HL-60/S4 treated with phorbol 12-myristate 13-acetate at 8.2 ng/mL for 4 days and 3 days (cell line): ENCODE data around the gene IGSF6.

ENCODE experiments used
- in situ Hi-C: fragments of 300-500 bp; cut with MboI; formaldehyde crosslinking; loops from 2 replicates; pipeline ENCODE4 v1.15.0; 2022; ENCODE audit warnings: low sequenced_read_pairs

Gene IGSF6

DNA sequence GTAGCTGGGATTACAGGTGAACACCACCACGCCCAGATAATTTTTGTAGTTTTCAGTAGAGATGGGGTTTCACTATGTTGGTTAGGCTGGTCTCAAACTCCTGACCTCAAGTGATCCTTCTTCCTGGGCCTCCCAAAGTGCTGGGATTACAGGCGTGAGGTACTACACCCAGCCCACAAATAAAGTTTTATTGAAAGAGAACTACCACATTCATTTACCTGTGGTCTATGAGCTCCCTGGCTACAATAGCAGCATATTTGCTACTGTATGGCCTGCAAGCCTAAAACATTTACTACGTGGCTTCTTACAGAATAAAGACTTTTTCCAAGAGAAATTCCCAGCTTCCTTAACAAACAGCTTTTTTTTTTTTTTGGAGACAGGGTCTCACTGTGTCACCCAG, 49.6 kb downstream of the IGSF6 start:
- in situ Hi-C loops = no loop called here

DNA sequence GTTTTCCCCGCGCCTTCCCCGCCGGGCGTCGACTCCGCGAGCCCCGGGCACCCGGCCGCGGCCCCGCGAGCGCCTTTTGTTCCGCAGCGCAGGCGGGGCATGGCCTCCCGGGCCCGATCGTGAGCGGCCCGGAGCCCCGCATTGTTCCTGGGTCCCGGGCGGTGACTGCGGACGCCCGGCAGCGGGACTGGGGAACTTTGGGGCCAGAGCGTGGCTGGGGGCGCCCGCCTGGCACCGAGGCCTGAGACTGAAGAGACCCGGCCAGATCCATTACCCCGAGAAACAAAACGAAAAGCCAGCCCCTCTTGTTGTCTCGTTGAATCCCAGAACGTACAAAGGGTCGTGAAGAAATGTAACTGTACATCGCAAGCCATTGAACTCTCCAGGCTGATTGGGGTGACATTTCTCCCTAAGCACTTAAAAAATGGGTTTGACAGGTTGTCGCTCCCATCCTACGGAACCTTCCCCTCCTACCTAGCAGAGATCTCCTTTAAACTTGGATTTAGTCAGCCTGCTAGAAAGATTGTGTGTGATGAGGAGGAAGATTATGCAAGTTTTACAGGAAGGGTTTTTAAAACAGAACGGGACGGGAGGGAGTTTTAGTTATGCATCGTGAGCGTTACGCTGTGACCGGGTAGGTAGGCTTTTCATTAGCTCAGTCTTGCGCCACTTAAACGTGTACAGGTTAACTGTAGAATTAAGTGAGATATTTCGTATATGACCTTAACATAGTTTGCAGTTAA, 52.2 kb downstream of the IGSF6 start:
- in situ Hi-C loops = no loop called here

DNA sequence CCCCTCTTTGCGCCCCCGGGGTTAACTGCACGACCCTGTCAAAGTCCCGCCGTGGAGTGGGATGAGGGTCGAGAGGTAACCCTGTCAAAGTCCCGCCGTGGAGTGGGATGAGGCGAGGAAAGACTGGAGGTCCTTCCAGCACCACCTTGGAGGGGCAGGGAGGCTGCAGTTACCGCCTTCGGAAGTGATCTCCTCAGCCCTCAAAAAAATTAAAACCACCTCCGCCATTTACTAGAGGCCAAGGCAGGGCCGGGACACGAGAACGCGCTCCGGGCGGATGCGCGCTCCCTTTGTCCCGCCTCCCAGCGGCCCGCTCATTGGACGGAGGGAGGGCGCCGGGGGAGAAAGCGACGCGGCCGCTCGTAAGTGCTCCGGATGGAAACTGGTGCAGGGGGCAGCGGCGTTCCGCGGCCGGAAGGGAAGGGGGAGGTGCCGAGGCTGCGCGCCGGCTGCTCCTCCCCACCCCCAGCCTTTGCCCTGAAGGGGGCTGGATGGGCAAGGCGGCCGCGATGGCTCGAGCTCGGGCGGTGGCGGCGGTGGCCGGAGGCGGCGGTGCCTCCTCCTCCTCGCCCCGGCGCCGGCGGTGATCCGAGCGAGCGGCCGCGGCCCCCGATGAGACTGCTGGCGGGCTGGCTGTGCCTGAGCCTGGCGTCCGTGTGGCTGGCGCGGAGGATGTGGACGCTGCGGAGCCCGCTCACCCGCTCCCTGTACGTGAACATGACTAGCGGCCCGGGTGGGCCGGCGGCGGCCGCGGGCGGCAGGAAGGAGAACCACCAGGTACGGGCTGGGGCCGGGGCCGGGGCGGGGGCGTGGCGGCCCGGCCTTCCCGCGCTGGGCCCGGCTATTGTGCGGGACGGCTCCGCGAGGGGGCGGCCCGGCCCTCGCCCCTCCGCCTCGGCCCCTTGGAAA, 53.0 kb downstream of the IGSF6 start, which contains the start of gene METTL9:
METTL9 (plus strand) TSS at position 456 of the 909 bp plus-strand sequence; CDS start at position 613, 157 bp downstream.
- in situ Hi-C loops = loop anchor here (25.0 kb wide), 1 partner anchor 113 kb away; no protein-coding TSS in a partner anchor

DNA sequence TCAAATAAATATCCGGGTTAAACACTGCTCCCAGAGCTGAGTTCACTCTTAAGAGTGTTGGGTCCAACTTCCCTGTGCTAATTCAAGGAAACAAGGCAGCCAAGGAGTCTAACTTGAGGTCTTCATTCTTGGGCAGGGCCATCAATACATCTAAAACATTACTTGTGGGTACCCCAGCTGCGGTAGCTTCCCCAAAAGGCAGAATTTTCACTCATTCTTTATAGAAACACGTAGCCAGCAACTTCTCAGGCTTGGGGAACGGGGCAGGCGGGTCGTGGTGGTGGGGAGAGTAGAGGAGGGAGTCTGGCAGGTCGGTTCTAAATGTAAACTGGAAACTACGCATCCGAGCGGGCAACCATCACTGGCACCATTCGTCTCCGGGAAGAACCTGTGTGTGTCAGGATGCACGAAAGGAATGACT, 53.7 kb downstream of the IGSF6 start:
- in situ Hi-C loops = loop anchor here (25.0 kb wide), 1 partner anchor 114 kb away; no protein-coding TSS in a partner anchor

DNA sequence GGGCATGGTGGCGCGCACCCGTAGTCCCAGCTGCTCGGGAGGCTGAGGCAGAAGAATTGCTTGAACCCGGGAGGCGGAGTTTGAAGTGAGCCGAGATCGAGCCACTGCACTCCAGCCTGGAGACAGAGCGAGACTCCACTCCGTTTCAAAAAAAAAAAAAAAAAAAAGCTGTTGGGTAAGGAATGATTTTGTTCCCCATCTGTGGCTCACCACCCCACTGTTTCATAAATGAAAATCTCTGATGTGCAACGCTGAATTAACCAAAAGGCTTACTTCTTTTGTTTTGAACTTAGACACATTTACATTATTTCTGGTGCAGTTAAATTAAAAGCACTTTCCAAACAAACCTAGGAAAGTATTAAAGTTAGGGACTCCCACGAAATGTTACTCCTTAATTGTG, 54.2 kb downstream of the IGSF6 start:
- in situ Hi-C loops = loop anchor here (25.0 kb wide), 1 partner anchor 114 kb away; no protein-coding TSS in a partner anchor

DNA sequence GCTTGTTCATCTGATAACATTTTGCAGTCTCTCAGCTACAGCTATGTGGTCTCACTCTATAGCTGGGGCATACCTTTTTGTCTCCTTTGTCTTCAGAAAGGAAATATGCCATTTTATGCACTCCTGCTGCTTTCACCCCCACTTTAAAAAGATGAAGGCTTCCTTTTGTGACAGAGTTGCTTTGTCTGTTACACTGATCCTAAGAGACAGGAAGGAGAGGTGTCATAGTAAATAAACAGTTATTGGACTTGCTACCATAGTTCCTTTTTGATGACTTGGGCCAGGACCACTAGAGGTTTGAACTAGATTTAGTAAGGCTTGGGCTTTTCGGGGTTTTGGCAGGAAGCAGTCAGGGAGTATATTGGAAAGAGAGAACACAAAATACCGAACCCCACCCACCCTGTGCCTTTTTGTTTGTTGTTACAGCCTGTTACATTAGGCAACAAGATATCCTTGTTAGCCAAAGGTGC, 54.8 kb downstream of the IGSF6 start:
- in situ Hi-C loops = loop anchor here (25.0 kb wide), 1 partner anchor 115 kb away; no protein-coding TSS in a partner anchor

DNA sequence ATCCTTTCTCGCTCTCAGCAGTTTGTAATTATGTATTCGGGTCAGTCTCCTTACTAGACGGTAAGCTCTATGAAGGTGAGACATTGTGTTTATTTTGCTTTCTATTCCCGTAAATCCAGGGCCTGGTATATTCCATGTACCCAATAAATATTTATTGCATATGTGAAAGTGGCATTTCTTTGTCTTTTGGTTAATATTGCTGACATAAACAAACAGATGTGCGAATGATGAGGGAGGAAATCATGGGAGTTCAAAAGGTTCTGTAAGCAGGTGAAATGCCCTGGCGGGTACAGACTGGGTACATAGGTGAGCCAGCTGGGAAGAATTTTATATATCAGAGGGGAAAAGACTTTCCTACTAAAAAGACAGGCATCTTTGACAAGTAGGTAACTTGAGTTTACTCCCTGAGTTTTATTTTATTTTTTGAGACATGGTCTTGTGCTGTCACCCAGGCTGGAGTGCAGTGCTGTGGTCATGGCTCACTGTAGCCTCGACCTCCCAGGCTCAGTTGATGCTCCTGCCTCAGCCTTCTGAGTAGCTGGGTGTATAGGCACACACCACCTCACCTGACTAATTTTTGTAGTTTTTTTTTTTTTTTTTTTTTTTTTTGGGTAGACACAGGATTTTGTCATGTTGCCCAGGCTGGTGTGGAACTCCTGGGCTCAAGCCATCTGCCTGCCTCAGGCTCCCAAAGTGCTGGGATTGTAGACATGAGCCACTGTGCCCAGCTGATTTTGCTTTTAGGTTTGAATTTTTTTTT, 58.7 kb downstream of the IGSF6 start:
- in situ Hi-C loops = loop anchor here (25.0 kb wide), 1 partner anchor 119 kb away; no protein-coding TSS in a partner anchor

DNA sequence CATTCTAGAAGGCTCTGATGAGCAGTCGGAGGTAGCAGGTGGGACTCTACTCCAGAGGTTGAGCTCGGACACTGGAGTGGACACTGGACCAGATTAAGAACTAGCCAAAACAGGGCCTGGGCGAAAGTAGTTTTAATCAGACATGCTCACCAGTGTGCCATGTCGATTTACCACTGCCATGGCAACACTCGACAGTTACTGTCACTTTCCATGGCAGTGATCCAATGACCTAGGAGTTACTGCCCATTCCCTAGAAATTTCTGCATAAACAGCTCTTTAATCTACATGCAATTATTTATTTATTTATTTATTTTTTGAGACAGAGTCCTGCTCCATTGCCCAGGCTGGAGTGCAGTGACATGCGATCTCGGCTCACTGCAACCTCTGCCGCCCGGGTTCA, 60.2 kb downstream of the IGSF6 start:
- in situ Hi-C loops = loop anchor here (25.0 kb wide), 1 partner anchor 120 kb away; no protein-coding TSS in a partner anchor

DNA sequence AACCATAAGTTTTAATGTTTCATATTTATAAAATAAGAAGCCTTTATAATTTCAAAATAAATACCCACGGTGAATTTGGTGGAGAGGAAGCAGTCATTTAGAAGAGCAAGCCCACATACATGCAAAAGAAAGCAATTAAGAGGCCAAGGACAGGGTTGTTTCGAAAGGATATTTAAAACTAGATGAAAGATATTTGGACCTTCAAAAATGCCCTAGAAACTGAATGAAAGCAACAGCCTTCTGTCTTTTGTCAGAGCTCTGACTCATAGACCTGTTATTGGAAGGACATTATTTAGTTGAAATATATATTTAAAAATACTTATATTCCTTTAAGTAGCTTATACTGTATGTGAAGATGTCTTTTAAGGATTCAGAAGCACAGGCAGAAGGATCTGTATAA, 61.6 kb downstream of the IGSF6 start:
- in situ Hi-C loops = loop anchor here (25.0 kb wide), 1 partner anchor 122 kb away; no protein-coding TSS in a partner anchor

DNA sequence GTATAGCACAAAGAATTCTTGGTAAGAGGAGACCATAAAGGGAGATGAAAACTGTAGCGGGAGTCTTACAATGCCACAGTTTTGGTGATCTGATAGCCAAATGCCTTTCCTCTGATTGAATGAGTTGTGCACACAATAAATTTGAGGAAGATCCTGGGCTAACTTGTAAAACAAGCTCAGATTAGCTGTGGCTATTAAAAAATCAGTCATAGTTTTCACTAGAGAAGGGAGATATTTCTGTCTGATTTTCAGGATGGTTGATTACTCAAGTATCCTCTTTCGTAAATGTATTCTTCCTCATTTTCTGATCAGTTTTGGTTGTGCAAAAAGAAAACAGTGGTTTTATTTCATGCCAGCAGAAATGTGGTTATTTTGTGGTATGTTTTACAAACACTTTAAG, 62.1 kb downstream of the IGSF6 start:
- in situ Hi-C loops = loop anchor here (25.0 kb wide), 1 partner anchor 122 kb away; no protein-coding TSS in a partner anchor

DNA sequence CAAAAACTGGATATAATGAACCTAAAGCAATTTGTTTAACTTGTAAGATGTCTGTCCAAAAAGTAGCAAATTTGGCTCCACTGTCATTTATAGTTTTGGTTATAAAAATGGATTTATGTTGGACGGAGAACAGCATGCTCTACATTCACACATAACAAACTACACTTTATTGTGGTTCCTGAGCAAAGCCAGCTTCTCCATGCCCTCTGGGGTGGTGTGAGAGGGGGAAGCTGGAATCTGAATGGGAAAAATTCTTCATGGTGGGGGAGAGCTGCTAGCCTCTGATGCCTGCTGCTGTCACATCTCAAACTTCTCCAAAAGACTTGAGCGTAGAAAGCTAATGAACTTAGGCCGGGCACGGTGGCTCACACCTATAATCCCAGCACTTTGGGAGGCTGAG, 62.9 kb downstream of the IGSF6 start:
- in situ Hi-C loops = loop anchor here (25.0 kb wide), 1 partner anchor 123 kb away; no protein-coding TSS in a partner anchor
